Effector memory CD4-positive, alpha-beta T cell (primary cell): Measurements from ENCODE around the gene NACC2.

Experiments used
- DNase-seq, 3 donors: peaks; one replicate each; pipeline ENCODE4 v3.0.0-alpha.2; 2020
- H3K27ac ChIP-seq: 2 replicates; pipeline ENCODE4 v1.7.0; 2013; ENCODE audit warnings: mild to moderate bottlenecking, low read length, moderate library complexity; ENCODE audit not compliant: insufficient read depth, poor library complexity, severe bottlenecking
- H3K27me3 ChIP-seq: replicated peaks from 2 replicates; pipeline ENCODE4 v1.7.0; 2013; ENCODE audit warnings: mild to moderate bottlenecking, low read length; ENCODE audit not compliant: insufficient read depth, control insufficient read depth, poor library complexity, severe bottlenecking
- H3K36me3 ChIP-seq: 2 replicates; pipeline ENCODE4 v1.7.0; 2013; ENCODE audit warnings: mild to moderate bottlenecking, low read length, moderate library complexity; ENCODE audit not compliant: control insufficient read depth, insufficient read depth
- H3K4me1 ChIP-seq: 2 replicates; pipeline ENCODE4 v1.7.0; 2013; ENCODE audit warnings: low read length, mild to moderate bottlenecking; ENCODE audit not compliant: control insufficient read depth, insufficient read depth, poor library complexity, severe bottlenecking
- H3K4me3 ChIP-seq: 2 replicates; pipeline ENCODE4 v1.7.0; 2013; ENCODE audit warnings: low read length, low read depth, mild to moderate bottlenecking; ENCODE audit not compliant: insufficient read depth, poor library complexity, severe bottlenecking
- H3K9me3 ChIP-seq: 2 replicates; pipeline ENCODE4 v1.7.0; 2013; ENCODE audit warnings: mild to moderate bottlenecking, low read length, moderate library complexity; ENCODE audit not compliant: control insufficient read depth

Gene NACC2

DNA sequence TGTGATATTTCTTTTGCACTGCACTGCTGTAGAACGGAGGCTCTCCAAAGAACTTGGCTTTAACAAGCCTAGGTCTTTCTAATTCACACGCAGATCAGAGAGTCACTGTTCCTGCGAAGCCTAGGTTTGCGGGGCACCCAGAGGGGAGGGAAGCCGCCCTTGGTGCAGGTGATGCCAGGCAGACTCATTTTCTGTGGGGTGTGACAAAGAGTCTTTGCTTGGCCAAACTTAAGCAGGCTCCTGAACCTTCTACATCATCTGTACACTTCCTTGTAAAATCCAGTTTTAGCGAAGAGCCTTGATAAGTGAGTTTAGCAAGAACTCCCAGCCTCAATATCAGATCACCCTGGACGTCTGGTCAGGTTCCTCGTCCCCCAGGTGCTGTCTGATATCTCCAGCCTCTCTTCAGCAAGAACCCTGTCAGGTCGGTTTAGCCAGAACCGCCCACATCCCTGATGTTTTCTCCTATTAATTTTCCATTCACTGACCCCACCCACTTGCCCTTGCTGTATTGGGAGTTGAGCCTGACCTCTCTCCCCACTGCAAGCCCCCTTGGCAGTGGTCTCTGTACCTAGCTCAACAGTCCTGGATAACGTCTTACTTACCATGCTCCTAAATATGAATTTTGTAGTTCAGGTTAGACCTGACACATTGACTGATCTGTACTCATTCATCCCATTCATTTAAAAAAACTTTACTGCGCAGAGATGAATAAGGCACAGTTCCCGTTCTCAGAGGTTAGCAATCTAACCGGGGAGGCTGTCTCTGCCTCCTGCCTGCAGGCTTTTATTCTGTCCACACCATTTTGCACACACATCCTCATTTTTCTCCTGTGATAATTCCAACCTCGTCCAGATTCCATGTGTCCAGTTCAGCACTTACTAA lies 133.0 kb downstream of the NACC2 start:
- Histone ChIP-seq H3K27ac (no peak overlapping the region), H3K36me3 (no peaks in the 10 kb centered on the region), H3K9me3 (no peaks in the 10 kb centered on the region), H3K27me3 (no peaks in the 10 kb centered on the region), H3K4me3 (no peak overlapping the region), H3K4me1 (peaks cover 11% of the 10 kb centered on the region)
- DNase-seq: no peak

DNA sequence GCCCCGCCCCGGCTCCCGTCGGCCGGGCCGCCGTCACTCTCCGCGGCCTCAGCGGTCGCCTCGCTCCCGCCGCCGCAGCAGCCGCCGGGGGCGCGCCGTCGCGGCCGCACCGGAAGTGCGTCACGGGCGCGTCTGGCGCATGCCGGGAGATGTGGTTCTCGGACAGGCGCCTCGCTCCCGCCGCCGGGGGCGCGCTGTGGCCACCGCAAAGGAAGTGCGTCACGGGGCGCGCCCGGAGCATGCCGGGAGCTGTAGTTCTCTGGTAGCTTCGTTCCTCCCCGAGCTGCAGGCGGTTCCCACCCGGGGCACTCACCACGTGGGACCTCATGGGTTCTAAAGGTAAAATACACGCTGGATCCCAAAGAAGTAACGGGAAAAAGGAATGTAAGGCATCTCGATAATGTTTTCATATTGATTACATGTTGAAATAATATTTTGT lies 133.8 kb downstream of the NACC2 start, which contains the start of gene UBAC1:
UBAC1 (minus strand) TSS at position 97 of the 439 bp plus-strand sequence. CDS start 211 bp downstream, outside the sequence.
- H3K4me1 ChIP-seq: peaks cover 11% of the 10 kb centered on the region
- no peaks in the 10 kb centered on the region for H3K36me3 ChIP-seq
- no peaks in the 10 kb centered on the region for H3K9me3 ChIP-seq
- peak within 1 kb of the TSS; percentile 88 for H3K4me3 ChIP-seq
- DNase-seq: peak; percentile 90 to 91 (median 90)
- H3K27ac ChIP-seq: peak within 1 kb of the TSS; percentile 51
- H3K27me3 ChIP-seq: no peaks in the 10 kb centered on the region

DNA sequence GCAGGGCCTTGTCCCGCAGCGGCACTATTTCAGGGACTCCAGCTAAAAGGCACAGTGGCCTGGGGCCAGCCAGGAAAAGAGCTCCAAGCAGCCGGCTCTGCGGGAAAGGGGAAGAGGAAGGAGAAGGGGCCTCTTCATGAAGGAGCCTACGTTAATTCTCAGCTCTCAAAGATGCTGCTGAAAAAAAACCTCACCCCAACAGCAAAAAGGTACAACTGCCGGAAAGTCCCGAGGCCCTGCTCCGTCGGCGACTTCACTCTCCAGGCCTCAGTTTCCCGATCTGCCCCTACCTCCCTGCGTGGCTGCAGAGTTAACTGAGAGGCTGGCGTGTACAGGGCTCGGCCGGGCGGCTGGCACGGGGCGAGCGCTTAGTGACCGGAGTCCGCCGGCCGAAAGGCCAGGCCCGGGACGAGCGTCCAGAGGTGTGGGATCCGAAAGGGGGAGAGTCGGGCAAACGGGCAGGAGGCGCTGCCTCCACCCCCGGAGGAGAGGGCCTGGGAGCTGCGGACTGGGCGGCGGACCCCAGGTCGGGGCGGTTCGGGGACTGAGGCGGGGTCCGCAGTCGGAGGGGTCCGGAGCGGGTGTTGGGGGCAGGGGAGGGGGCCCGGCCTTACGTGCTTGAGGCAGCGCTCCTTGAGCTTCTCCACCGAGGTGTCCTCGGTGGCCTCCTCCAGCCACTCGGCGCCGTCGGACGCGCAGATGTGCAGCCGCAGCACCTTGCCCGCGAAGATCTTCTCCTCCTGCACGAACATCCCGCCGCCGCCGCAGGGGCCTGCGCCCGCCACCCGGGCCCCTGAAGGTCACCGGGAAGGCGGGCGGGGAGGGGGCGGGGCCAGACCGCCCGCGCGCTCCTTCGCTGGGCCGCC lies 134.4 kb downstream of the NACC2 start:
- H3K4me3 ChIP-seq: peak overlapping the region; percentile 88
- no peak for DNase-seq

DNA sequence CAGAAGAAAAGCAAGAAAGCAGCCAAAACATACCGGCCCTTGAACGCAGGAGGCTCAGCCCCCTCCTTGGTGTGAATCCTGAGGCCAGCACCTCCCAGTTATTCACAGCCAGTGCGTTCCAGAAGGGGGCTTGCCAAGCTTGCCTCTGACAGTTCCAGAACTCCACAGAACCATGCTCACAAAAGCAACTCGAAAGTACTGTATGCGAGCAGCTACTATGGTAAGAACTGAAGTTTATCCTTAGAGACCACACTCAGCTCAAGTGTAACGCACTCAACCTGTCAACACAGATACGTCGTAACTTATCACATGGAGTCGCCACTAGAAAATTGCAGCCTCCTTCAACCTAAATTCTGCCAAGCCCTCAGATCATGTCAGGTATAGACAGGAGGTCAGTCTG lies 135.3 kb downstream of the NACC2 start:
- no peaks in the 10 kb centered on the region for H3K36me3 ChIP-seq
- H3K4me3 ChIP-seq: no peak overlapping the region
- no peak for DNase-seq
- no peak overlapping the region for H3K27ac ChIP-seq
- H3K9me3 ChIP-seq: no peaks in the 10 kb centered on the region
- no peaks in the 10 kb centered on the region for H3K27me3 ChIP-seq
- H3K4me1 ChIP-seq: peaks cover 11% of the 10 kb centered on the region

More for the DNA sequence above, 134.4 kb downstream of the NACC2 start:
- Histone ChIP-seq H3K9me3 (no peaks in the 10 kb centered on the region), H3K36me3 (no peaks in the 10 kb centered on the region), H3K27me3 (no peaks in the 10 kb centered on the region), H3K4me1 (peaks cover 11% of the 10 kb centered on the region), H3K27ac (peak overlapping the region; percentile 51)

DNA sequence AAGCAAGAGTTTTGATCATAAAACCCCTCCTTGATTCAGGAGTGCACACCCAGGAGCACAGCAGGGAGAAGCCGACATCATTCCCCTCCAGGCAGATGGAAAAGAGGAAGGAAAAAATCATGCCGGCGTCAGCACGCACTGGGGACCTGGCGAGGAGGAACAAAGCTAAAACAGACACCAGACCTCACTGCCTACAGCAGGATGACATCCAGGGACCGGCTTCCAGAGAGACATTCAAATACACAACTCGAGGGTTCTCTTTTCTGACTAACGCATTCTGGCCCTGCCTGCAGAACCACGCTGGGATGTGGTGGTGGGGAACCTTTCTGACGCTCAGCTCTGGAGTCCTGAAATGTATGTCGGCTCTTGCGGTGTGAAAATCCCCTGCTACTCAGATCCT lies 136.6 kb downstream of the NACC2 start:
- H3K27me3 ChIP-seq: no peaks in the 10 kb centered on the region
- peaks cover 11% of the 10 kb centered on the region for H3K4me1 ChIP-seq
- no peak overlapping the region for H3K27ac ChIP-seq
- no peak for DNase-seq
- no peaks in the 10 kb centered on the region for H3K9me3 ChIP-seq
- H3K4me3 ChIP-seq: no peak overlapping the region
- H3K36me3 ChIP-seq: no peaks in the 10 kb centered on the region

DNA sequence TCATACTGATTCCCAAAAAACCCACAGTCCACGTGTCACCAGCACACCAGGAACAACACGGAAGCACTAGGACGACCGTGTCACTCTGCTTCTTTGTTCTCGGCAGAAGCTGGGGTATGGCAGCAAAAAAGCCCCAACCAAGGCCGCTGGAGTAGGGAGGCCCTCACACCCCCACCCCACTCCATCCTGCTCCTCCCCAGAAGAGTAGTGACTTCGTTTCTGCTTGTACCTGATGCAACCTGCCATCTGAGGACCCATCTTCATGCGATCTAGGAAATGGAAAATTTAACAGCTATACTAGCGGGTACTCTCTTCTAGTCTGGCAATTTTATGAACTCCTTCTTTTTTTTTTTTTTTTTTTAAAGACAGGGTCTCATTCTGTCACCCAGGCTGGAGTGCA lies 137.7 kb downstream of the NACC2 start:
- Histone ChIP-seq H3K9me3 (no peaks in the 10 kb centered on the region), H3K4me3 (no peak overlapping the region), H3K36me3 (peaks cover 5% of the 10 kb centered on the region), H3K27me3 (no peaks in the 10 kb centered on the region), H3K4me1 (peaks cover 11% of the 10 kb centered on the region), H3K27ac (no peak overlapping the region)
- no peak for DNase-seq

DNA sequence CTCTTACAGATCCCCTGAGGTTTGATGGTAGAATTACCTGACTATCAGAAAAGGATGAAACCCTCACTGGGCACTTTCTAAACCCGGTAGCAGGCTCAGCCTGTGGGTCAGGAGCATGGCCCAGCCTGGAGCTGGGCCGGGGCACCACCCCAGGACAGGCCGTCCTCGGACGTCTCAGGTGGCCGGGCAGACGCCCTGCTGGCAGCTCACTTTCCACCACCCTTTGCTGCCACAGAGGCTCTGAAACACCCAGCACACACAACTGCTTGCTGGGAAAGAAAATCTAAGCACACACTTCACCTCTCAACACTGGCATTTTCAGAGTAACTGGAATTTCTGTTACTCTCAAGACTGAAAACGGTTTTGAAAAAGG lies 138.3 kb downstream of the NACC2 start:
- Histone ChIP-seq H3K4me3 (no peak overlapping the region), H3K27ac (no peak overlapping the region), H3K9me3 (no peaks in the 10 kb centered on the region), H3K27me3 (no peaks in the 10 kb centered on the region), H3K4me1 (peaks cover 11% of the 10 kb centered on the region), H3K36me3 (peaks cover 5% of the 10 kb centered on the region)
- DNase-seq: no peak
